HG02678 (cell line): ENCODE data around the gene CCL4.

Experiments
- ATAC-seq: cut with Tn5 transposase; IDR thresholded peaks from one replicate; pipeline ENCODE4 v1.9.1; 2021; ENCODE audit warnings: mild to moderate bottlenecking, moderate library complexity; ENCODE audit not compliant: unreplicated experiment

Gene CCL4

DNA sequence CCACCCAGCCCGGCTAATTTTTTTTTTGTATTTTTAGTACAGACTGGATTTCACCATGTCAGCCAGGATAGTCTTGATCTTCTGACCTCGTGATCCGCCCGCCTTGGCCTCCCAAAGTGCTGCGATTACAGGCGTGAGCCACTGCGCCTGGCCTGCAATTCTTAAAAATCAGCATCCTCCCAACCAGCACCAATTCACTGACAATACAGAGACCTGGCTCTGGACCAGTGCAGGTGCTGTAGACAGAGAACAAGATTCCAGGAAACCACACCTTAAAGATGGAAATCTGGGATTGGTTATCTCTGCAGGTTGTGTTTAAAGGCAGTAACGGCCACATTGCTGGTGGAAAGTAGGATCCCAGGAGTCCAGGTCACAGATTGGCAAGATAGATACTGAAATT is 39.2 kb downstream of the CCL4 start:
- no peak for ATAC-seq

DNA sequence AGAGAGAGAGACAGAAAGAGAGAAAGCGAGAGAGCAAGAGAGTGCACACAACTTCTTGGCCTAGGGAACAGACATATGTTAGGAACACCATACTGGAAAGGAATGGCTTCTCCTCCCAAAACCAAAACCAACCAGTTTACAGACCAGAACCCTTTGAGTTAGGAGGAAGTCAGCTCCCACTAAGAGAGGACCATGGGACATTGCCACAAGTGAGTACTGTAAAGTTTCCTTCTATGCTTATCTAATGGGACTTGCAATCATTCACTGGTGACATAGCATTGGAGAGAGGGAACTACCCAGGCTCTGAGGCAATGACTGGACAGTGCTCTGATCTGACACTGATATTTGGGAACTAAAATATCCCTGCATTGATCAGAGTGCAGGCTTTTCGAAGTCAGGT is 40.4 kb downstream of the CCL4 start:
- no peak for ATAC-seq

DNA sequence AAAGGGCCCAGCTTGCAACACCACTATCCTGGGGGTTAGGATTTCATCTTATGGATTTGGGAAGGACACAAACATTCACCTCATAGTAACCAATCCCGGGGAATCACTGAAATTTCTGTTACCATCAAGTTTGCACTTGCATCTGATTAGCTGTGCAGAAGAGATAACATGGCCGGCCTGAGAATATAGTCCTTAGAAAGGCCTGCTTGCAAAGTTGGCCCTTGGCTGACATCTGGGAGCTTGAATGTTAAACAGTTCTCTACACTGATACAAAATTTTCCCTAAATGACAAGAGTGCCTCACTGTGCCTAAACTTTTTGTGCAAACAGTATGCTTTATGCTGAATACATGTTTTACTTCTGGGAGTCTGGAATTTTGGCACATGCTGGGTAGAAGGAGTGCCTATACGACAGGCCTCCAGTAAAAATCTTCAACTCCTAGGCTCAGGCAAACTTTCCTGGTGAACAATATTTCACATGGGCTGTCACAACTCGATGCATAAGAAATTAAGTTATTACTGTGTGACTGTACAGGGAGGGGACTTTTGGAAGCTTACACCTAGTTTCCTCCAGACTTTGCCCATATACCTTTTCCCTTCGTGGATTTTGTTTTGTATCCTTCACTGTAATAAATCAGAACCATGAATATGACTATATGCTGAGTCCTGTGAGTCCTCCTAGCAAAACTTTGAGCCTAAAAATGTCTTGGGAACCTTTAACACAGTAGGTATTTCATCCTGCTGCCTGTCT is 41.5 kb downstream of the CCL4 start:
- ATAC-seq, result no peak

DNA sequence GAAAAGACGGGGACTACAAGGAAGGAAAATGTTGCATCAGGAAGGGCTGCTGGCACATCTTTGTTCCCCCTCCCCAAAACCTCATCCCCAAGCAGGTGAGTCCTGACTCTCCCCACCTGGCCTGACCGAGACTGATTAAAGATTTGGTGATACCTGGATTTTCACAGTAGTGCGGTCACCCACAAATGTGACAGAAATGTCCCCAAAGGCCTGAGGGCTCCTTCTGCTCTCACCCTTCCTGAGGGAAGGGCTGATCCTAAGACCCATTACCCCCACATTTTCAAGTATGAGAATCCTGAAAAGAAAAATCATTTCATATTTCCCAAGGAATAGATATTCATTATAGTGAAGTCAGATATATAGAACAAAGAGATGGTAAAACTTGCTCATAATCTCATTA is 44.0 kb downstream of the CCL4 start:
- ATAC-seq, result no peak

DNA sequence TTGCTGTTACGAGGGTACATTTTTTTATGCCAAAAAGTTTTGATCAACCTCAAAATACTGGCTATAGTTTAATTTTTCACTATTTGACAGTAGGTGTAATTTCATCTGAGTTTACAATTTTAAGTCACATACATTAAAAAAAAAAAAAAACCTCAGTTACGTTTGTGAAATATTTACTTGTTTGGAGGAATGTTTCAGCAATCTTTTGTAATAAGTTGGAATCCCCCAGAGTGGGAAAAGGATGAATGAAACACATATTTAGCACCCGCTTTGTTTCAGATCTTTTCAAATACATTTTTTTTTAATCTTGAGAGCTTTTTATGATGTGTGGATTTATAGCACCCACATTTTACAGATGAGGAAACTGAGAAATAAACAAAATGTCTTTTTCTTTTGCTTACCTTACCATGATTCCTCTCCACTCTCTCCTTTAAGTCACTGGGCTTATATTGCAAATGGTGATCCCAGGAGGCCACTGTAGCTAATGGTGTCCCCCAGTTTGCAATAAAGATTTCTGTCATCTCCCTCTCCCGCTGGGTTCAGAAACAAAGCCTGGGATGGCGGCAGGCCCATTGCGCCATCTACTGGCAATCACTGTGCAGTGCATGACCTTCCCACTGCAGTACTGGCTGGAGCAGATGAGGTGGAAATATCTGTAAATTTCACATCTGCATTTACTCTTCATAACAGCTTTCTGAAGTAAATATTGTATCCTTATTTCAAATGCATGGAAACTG is 45.1 kb downstream of the CCL4 start:
- ATAC-seq, result no peak

DNA sequence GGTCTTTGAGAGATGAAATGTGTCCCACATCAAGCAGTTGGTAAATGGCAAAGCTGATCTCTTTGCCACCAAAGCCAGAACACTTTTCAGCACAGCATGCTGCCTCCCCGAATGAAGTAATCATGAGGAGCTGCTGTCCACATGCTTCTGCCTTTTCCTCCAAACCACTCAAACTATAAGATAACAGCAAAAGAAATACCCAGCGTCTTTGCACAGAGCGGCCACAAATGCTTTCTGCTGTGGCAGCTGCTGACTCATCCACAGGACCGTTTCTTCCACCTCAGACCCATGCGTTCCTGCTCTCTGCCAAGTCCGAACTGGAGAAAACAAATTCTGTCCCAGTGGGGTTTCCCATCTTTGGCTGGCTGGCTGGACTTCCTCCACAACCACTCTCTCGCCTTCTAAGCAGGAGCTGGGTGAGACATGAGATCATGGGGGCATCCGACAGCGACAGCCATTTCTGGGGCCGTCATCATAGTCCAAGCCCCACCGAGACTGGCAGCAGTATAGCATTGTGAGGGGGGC is 45.7 kb downstream of the CCL4 start:
- ATAC-seq, result no peak

DNA sequence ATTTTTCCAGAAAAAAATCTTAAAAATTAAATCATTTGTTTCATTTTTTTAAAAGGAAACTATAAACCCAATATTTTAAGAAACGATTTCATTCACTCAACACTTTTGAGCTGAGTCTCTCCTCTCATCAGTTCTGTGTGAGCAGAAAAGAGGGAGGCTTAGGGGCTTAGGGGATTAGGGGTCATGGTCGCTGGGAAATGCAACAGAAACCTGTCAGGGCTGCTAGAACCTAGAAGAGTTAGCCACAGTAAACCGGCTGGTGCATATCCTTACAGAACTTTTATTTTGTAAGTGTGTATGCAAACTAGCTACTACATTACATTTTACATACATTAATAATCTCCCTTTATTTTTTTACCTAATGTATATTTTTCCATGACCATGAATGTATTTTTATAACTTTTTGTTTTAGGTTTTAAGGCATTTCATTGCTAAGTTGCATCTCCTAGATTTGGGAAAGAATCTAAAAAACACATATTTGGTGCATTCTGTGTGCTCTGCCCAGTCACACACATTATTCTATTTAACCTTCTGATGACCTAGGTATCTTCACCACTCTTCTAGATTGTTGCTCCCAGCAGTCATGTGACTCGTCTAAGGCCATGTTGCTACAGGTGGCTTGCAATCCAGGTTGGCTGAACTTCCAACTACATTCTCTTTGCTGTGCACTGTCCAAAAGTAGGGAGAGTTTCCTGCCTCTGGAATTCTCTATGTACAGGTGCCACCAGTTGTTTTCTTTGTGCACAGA is 48.4 kb downstream of the CCL4 start:
- no peak for ATAC-seq

DNA sequence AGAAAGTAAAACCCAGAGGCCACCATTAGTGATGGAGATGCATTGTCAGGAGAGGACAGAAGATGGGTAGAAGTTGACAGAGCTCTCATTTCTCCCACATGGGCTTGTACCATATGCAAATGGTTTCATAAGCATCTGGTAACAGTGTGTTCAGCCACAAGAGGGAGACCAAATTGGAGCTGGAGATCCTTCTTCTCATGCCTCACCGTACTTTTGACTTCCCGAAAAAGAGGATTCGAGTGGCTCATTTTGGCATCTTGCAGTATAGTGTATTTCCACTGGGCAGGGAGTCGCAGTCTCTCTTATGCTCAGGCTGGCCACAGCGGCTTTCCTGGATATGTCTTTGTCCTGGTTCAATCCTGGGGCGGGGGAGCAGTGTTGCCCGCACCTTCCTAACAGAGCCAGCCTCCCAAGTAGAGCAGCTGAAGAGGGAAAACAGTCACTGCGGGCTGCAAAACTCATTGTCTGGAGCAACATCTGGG is 49.1 kb downstream of the CCL4 start:
- no peak for ATAC-seq

DNA sequence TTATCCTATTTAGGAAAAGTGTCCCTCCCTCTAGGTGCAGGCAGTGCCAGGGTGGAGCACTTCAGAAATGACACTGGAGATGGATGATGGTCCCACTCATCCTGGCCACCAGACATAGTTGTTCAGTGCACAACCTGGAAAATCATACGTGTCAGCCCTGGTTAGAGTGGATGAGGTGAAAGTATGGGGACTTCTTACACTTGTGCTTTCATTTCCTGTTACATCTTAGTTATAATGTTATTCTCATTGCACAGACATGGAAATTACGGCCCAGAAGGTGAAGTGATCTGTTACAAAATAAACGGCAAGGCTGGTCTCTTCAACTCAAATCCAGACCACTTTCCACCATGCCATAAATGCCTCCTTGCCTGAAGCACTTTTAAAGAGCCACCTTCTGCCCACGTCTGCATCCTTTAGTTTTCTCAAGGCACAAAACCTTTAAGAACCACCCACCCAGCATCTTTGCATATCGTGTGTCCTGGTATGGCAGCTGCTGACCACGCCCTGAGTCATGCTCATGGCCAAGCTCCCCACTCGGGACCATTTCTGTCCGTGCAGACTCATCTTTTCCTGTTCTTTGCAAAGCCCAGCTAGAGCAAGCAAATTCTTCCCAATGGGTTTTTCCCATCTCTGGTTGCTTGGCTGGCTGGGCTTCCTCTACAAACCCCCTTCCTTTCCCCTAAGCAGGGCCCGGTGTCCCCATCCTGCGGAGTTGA is 50.4 kb downstream of the CCL4 start:
- ATAC-seq, result no peak
